ENCODE data around the gene TRDMT1.

The TRDMT1 gene

GRCh38 chr10:17229967-17230682 lies 28.7 kb upstream of the TRDMT1 start:
- peak; percentile 74 to 89 (median 79) for DNase-seq (ENCODE audit: low read depth in 3 of 3)

GRCh38 chr10:17229717-17229966 lies 28.2 kb upstream of the TRDMT1 start:
- DNase-seq (ENCODE audit: low read depth in 3 of 3): no peak

- DNase-seq (ENCODE audit: low read depth in 3 of 3): peak; percentile 19 to 58 (median 21)
These were observed 27.7 kb upstream of the TRDMT1 start for GRCh38 chr10:17229016-17229716.

- DNase-seq (ENCODE audit: low read depth in 3 of 3): peak; percentile 61 to 82 (median 64)
These were observed 26.9 kb upstream of the TRDMT1 start, which contains the start of gene VIM for GRCh38 chr10:17228091-17229015. VIM (plus strand) TSS chr10:17228241; CDS start chr10:17229423, 1,182 bp downstream.

- no peak for DNase-seq (ENCODE audit: low read depth in 3 of 3)
These were observed 26.1 kb upstream of the TRDMT1 start for GRCh38 chr10:17227367-17228090.

- no peak for DNase-seq (ENCODE audit: low read depth in 3 of 3)
These were observed 25.4 kb upstream of the TRDMT1 start for GRCh38 chr10:17226891-17227303.

- no peak for DNase-seq (ENCODE audit: low read depth in 3 of 3)
These were observed 24.3 kb upstream of the TRDMT1 start for GRCh38 chr10:17225808-17226207.

- DNase-seq (ENCODE audit: low read depth in 3 of 3): no peak
These were observed 20.9 kb upstream of the TRDMT1 start for GRCh38 chr10:17222329-17222728.

- DNase-seq (ENCODE audit: low read depth in 3 of 3): no peak
These were observed 19.2 kb upstream of the TRDMT1 start for GRCh38 chr10:17220652-17221100.

GRCh38 chr10:17219024-17219423 lies 17.6 kb upstream of the TRDMT1 start:
- no peak for DNase-seq (ENCODE audit: low read depth in 3 of 3)

GRCh38 chr10:17217631-17218232 lies 16.3 kb upstream of the TRDMT1 start:
- no peak for DNase-seq (ENCODE audit: low read depth in 3 of 3)

GRCh38 chr10:17216901-17217395 lies 15.5 kb upstream of the TRDMT1 start:
- DNase-seq (ENCODE audit: low read depth in 3 of 3): no peak

GRCh38 chr10:17216217-17216900 lies 14.9 kb upstream of the TRDMT1 start:
- DNase-seq (ENCODE audit: low read depth in 3 of 3): no peak

- DNase-seq (ENCODE audit: low read depth in 3 of 3): no peak
These were observed 14.3 kb upstream of the TRDMT1 start for GRCh38 chr10:17215782-17216122.

GRCh38 chr10:17214971-17215781 lies 13.7 kb upstream of the TRDMT1 start:
- no peak for DNase-seq (ENCODE audit: low read depth in 3 of 3)

- DNase-seq (ENCODE audit: low read depth in 3 of 3): no peak
These were observed 13.1 kb upstream of the TRDMT1 start for GRCh38 chr10:17214526-17214925.

GRCh38 chr10:17213646-17214349 lies 12.3 kb upstream of the TRDMT1 start:
- DNase-seq (ENCODE audit: low read depth in 3 of 3): no peak

- no peak for DNase-seq (ENCODE audit: low read depth in 3 of 3)
These were observed 11.3 kb upstream of the TRDMT1 start for GRCh38 chr10:17212802-17213221.

GRCh38 chr10:17210361-17210760 lies 8.9 kb upstream of the TRDMT1 start:
- no peak for DNase-seq (ENCODE audit: low read depth in 3 of 3)
